ENCODE results near the gene TMEM204.
A peak's percentile ranks its signal among the peaks of the same experiment; 100 is the strongest.

TMEM204 gene

DNA sequence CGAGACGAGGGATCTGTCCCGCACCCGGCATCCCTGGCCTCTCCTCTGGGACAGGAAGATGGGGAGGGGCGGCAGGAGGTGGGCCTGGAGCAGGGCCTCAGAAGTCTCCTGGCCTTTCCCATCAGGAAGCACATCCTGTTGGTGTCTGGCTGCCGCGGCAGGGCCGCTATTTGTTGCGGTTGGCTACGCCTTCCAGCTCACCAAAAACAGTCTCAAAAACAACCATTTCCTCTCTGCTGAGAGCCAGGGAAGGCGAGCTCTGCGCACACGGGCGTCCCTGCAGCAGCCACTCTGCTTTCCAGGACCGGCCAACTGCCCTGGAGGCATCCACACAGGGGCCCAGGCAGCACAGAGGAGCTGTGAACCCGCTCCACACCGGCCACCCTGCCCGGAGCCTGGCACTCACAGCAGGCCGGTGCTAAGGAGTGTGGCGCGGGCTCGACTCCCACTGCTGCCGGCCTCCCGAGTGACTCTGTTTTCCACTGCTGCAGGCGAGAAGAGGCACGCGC lies at the start of gene TMEM204:
TSS of gene TMEM204 (plus strand) at position 224 of the 509 bp plus-strand sequence. CDS start 610 bp downstream, outside the sequence.
- peak; percentile 56 for DNase-seq

- no peak for DNase-seq
Observed at GRCh38 chr16:1485847-1486496, 47.5 kb upstream of the TMEM204 start.

DNA sequence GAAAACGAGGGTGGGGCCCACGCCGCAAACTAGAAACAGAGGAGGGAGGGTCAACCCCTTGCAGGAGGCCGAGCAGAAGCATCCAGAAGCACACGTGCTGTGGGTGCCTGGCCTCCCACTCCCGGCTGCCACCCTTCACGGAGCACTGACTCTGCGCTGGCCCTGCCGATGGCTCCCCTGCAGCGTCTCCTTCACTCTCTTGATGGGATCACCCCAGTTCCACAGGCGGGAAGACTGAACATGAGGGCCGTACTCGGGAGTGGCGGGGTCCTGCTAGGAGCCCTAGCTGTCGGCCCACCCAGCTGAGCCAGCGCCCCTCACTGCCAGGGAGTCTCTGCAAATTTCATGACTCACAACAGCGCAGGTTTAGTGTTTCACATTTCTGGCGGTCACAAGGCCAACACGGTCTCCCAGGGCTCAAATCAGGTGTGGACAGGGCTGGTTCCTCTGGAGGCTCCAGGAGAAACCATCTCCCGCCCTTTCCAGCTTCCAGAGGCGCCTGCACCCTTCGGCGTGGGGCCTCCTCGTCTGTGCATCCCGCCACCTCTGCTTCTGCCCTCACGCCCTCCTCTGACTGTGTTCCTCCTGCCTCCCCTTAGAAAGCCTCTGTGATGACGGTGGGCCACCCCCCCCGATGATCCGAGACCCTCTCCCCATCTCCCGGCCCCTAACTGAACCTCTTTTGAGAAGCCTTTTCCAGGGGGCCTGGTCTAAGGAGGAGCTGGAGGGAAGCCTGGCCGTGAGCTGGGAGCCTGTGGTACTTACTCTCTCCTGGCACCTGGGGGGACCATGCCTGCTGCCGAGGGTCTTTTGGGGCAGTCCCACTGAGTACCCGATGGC lies 46.7 kb upstream of the TMEM204 start:
- no peak for DNase-seq

GRCh38 chr16:1487395-1488053 lies 45.9 kb upstream of the TMEM204 start:
- no peak for DNase-seq

- DNase-seq, result no peak
Observed at GRCh38 chr16:1488054-1488601, 45.3 kb upstream of the TMEM204 start.

- DNase-seq, result no peak
Observed at GRCh38 chr16:1488619-1489018, 44.8 kb upstream of the TMEM204 start, which contains the start of gene PTX4. PTX4 (minus strand) TSS chr16:1488944; CDS start chr16:1488909, 35 bp downstream.

DNA sequence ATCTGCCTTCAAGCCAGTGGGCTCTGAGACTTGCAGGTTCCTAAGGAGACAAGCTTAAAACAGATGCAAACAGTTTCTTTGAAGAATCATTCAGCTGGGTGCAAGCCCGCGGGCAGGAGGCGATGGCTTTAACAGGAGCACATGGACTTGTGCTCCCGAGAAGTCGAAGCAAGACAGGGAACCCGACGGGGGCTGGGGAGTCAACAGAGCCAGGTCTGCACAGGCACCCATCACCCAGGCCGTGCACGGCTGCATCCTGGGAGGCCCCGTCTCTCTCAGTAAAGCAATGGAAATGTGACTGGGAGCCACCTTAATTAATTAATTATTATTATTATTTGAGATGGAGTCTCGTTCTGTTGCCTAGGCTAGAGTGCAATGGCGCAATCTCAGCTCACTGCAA lies 44.4 kb upstream of the TMEM204 start:
- no peak for DNase-seq

- no peak for DNase-seq
Observed at GRCh38 chr16:1491327-1491726, 42.1 kb upstream of the TMEM204 start.

DNA sequence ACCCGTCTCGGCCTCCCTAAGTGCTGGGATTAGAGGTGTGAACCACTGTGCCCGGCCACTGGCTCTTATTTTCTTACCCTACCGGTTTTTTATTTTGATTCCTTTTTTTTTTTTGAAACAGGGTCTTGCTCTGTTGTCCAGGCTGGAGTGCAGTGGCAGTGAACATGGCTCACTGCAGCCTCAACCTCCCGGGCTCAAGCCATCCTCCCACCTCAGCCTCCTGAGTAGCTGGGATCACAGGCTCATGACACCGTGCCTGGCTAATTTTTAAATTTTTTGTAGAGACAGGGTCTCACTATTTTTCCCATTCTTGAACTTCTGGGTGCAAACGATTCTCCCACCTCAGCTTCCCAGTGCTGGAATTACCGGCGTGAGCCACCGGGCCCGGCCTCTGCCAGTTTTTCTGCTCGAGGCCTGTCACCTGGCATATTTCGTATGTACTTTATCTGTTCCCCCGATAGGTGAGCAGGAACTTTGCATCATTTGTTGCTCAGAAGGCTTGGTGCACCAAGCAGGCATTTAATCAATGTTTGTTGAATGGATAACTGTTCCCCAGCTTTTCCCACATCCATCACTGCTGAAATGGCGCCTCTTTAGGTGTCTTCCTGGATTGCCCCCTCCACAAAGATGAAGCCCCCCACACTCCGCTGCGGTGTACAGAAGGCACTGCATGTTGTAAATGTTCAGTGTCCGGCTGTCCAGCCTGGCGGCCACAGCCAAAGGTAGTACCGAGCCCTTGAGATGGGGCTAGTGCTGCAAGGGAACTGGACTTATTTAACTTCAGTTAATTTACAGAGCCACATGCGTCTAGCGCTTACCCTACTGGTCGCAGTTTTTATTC lies 41.2 kb upstream of the TMEM204 start:
- DNase-seq, result no peak

DNA sequence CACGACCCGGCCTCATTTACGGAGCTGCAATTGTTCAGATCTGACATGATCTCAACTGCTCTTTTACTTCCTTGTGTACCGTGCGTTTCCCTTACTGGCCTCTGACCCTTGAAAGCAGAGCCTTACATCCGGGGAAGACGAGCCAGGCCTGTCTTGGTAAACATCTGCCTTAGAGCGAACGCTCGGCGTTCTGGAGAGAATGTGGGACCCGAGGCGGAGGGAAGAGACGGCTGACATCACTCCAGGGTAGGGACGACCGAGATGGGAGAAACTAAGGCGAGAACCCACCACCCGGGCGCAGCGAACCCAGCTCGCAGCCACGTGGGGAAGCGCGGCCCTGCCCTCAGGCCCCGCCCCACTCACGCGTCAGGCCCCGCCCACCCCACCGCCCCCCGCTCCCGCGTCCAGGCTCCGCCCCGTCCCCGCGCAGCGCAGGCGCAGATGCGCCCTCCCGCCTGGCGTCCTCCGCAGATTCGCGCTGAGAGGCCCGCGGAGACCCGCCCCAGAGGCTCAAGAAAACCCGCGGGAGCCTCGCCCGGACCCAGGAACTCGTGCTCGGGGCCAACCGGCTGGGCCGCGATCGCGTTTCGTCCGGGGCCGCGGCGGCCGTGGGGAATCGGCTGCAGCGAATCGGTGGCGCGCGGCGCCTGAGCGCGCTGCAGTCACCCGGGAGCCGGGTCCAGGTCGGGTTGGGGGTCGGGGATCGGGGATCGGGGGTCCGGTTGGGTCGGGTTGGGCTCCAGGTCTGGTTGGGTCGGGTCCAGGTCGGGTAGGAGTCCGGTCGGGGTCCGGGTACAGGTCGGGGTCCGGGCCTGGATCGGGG lies 40.3 kb upstream of the TMEM204 start, which contains the start of gene TELO2:
TSS of gene TELO2 (plus strand) at position 438 of the 823 bp plus-strand sequence. CDS start 922 bp downstream, outside the sequence.
- DNase-seq, result peak; percentile 89

DNA sequence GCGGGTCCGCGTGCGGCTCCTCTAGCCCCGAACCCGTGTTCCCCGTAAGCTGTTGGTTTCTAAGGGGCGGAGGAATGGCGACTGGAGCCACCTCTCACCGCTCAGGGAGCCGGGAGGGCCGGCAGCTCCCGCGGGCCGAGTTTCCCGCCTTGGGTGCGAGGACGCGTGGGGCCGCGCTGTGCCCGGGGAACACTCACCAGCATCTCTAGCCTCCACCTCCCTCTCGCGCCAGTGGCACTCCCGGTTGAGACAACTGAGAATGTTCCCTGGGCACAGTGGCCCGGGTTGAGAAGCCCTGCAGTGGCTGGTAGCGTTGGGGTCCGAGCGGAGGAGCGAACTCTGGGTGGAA lies 39.7 kb upstream of the TMEM204 start:
- DNase-seq, result no peak

GRCh38 chr16:1494129-1494640 lies 39.3 kb upstream of the TMEM204 start:
- DNase-seq, result no peak

DNA sequence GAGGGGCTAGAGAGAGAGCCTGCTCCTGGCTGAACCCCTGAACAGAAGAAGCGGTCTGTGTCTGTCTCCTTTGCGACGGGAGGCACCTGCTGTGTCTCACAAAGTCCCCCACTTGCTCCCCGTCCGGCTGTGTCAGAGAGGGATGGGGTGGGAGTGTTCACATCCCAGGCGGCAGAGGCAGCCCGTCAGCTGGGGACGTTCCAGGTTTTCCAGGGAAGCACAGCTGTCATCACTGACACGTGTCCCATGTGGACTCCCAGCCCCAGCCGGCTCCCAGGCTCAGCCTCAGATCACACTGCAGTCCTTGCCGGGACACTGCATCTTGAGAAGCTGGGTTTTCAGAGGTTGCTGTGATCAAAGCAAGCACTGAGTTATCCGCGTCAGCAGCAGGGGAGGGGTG lies 38.8 kb upstream of the TMEM204 start:
- DNase-seq, result no peak

- DNase-seq, result no peak
Observed at GRCh38 chr16:1495211-1495888, 38.1 kb upstream of the TMEM204 start.

DNA sequence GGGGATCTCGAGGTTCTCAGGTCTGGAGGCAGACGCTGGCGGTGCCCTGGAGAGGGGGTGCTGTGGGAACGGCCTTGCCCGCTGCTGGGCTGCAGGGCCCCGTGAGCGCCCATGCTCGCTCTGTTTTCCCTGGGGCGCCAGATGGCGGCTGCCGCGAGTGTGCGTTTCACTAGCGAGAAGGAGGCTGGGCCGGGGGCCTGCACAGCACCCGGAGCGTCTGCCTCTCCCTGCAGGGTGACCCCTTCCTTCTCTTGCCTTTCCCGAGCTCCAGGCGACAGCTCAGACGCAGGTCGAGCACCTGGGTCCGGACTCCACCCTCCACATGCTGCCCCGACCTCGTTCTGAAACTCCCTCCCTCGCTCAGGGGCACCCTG lies 37.6 kb upstream of the TMEM204 start:
- no peak for DNase-seq

- DNase-seq, result no peak
Observed at GRCh38 chr16:1496464-1496863, 37.0 kb upstream of the TMEM204 start.

GRCh38 chr16:1497014-1497598 lies 36.4 kb upstream of the TMEM204 start:
- DNase-seq, result no peak

DNA sequence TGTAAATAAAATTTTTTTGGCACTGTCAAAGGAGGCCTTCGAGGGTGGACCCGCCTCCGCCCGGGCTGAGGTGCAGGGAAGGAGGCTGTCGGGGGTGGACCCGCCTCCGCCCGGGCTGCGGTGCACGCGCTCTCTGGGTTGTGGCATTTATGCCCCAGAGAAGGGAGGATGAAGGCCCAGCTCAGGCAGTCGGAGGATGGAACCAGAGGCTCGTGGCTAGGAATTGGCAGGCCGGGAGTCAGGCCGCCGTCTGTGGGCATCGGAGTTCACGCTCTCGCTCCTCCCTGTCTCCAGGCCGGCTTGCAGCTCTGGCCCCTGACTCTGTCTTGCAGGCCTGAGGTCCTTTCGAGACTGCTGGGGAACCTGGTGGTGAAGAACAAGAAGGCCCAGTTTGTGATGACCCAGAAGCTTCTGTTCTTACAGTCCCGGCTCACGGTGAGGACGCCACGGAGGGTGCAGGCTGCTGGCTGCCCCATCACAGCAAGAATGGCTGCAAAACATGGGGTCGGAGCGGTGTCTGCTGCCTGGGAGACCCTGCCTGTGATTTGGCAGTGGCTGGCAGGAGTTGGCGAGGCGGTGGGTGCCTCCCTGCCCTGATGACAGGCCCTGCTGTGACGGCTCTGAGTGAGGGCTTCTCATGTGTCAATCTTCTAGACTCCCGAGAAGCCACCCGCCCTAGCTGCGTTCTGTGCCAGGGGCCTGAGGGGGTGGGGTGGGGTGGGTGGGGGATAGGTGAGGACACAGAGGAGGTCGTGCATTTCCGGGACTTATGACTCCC lies 34.4 kb upstream of the TMEM204 start:
- no peak for DNase-seq
